ENCODE measurements around the gene BTBD9. TPM values are rescaled to one million over a fixed set of nuclear protein-coding genes. Genes with fewer than 3 reads are reported as not detected.
A peak's percentile ranks its signal among the peaks of the same experiment; 100 is the strongest.

Gene BTBD9
- total and polyA plus RNA-seq, 2 of the 13 experiments (the other 11 are each of a cell fraction or from before 2014, with no cell fraction given), result 1.2 to 3.0 TPM

GRCh38 chr6:38187325-38187724 lies 452.4 kb downstream of the BTBD9 start:
- 54% methylated on average over 8 of the region's 8 CpGs for WGBS (ENCODE audit: low lambda C conversion rate)
- intact Hi-C loops (cut with micrococcal nuclease; ENCODE audit: unreplicated experiment) (no loop called here), in situ Hi-C loops (cut with HindIII; ENCODE audit: extremely low pct_ligation_motif_present, low pct_unique_long_range_greater_than_20kb) (no loop called here)
- POLR2A ChIA-PET, result no interaction called here
- Histone ChIP-seq H4K20me1 (ENCODE audit: insufficient read depth, low read length) (no peaks in the 10 kb centered on the region), H3K36me3 (replicated peaks in 1 of 2; ENCODE audit: control insufficient read depth in 1 of 2, insufficient read depth in 2 of 2, low read length in 2 of 2) (no peaks in the 10 kb centered on the region), H2AFZ (ENCODE audit: low read length) (no peak overlapping the region), H3K79me2 (ENCODE audit: insufficient read depth, low read length) (no peaks in the 10 kb centered on the region), H3K4me2 (ENCODE audit: low read depth, low read length) (no peak overlapping the region), H3K9me3 (ENCODE audit: low read length) (no peaks in the 10 kb centered on the region), H3K4me3 (replicated peaks in 1 of 3; ENCODE audit: insufficient read depth in 1 of 3, low read depth in 2 of 3, low read length in 3 of 3) (no peak overlapping the region), H3K9ac (ENCODE audit: insufficient read depth, low read depth, low read length) (no peak overlapping the region), H3K27ac (ENCODE audit: extremely low read length, insufficient read depth, low read length) (no peak overlapping the region), H3K27me3 (ENCODE audit: control insufficient read depth in 1 of 2, insufficient read depth in 2 of 2, low read length in 2 of 2) (no peaks in the 10 kb centered on the region), H3K4me1 (ENCODE audit: insufficient read depth, low read length) (no peaks in the 10 kb centered on the region)
- TF ChIP-seq ARNT (IDR thresholded peaks at IDR 0.05) (no peak), DNMT1 (CRISPR knock-in tag; IDR thresholded peaks at IDR 0.05) (no peak), STAG1 (CRISPR knock-in tag; IDR thresholded peaks at IDR 0.05) (peak; percentile 39), KAT2B (IDR thresholded peaks at IDR 0.05; ENCODE audit: borderline replicate concordance, low read depth, low read length) (no peak), CTCF (CRISPR knock-in tag; IDR thresholded peaks at IDR 0.05) (peak; percentile 40), DMTF1 (CRISPR knock-in tag; IDR thresholded peaks at IDR 0.05) (no peak), HMG20A (CRISPR knock-in tag; IDR thresholded peaks at IDR 0.05; ENCODE audit: borderline replicate concordance) (no peak), PBX2 (CRISPR knock-in tag; IDR thresholded peaks at IDR 0.05) (no peak), ZNF331 (CRISPR knock-in tag; IDR thresholded peaks at IDR 0.05) (no peak), CREB1 (IDR thresholded peaks at IDR 0.05) (no peak), CREB1 (CRISPR knock-in tag; IDR thresholded peaks at IDR 0.05) (no peak), ZBTB7B (CRISPR knock-in tag; IDR thresholded peaks at IDR 0.05) (no peak), ZNF317 (CRISPR knock-in tag; IDR thresholded peaks at IDR 0.05) (no peak), DBP (CRISPR knock-in tag; IDR thresholded peaks at IDR 0.05; ENCODE audit: not compliant biosample characterization) (no peak), ZNF761 (CRISPR knock-in tag; conservative IDR thresholded peaks at IDR 0.05) (no peak), FOXO4 (CRISPR knock-in tag; conservative IDR thresholded peaks at IDR 0.05) (no peak), ZNF30 (CRISPR knock-in tag; IDR thresholded peaks at IDR 0.05) (no peak)
- CTCF ChIA-PET (ENCODE audit: low intra/inter-chr PET ratio, low total read pairs), result no interaction called here
- ATAC-seq (peak; percentile 21; the same call in 2 of the 3 replicates), FAIRE-seq (no peak), DNase-seq (ENCODE audit: low spot score) (no peak)
- BruUV-seq (replicated peaks), result no TSS peak
